DOHH2 (cell line): ENCODE results near the gene C3orf33.
"Not testable (repeated sequence)": the region's sequence is repeated elsewhere in the genome, so short reads cannot be mapped to it uniquely, and the experiment has no call there.

Source experiments
- H3F3A ChIP-seq: fragments of 200-600 bp; sonication (generic), shearing (Covaris generic); 2 replicates; pipeline ENCODE4 v1.6.0; 2016; ENCODE audit warnings: antibody characterized with exemption, mild to moderate bottlenecking; ENCODE audit not compliant: control insufficient read depth, insufficient read depth
- H3K27ac ChIP-seq: fragments of 200-600 bp; sonication (generic); 2 replicates; pipeline ENCODE4 v1.5.1; 2014; ENCODE audit warnings: low read depth, mild to moderate bottlenecking, low read length, moderate library complexity
- H3K27me3 ChIP-seq: fragments of 200-600 bp; sonication (generic); 2 replicates; pipeline ENCODE4 v1.6.1; 2014; ENCODE audit warnings: mild to moderate bottlenecking, low read length, mixed read lengths; ENCODE audit not compliant: control insufficient read depth
- H3K36me3 ChIP-seq: fragments of 200-600 bp; sonication (generic); 2 replicates; pipeline ENCODE4 v1.6.1; 2014; ENCODE audit warnings: mild to moderate bottlenecking, low read length, moderate library complexity, mixed read lengths; ENCODE audit not compliant: control insufficient read depth
- H3K4me1 ChIP-seq: fragments of 200-600 bp; sonication (generic); 2 replicates; pipeline ENCODE4 v1.6.1; 2014; ENCODE audit warnings: mild to moderate bottlenecking, low read length, mixed read lengths; ENCODE audit not compliant: control insufficient read depth
- H3K4me2 ChIP-seq: fragments of 200-600 bp; sonication (generic); 2 replicates; pipeline ENCODE4 v1.6.0; 2014; ENCODE audit warnings: mild to moderate bottlenecking, low read length, moderate library complexity
- H3K4me3 ChIP-seq: fragments of 200-600 bp; sonication (generic); 2 replicates; pipeline ENCODE4 v1.5.1; 2014; ENCODE audit warnings: mild to moderate bottlenecking, low read length, mixed read lengths
- H3K79me2 ChIP-seq: fragments of 200-600 bp; sonication (generic); 2 replicates; pipeline ENCODE4 v1.6.1; 2014; ENCODE audit warnings: mild to moderate bottlenecking, low read length, mixed read lengths; ENCODE audit not compliant: control insufficient read depth
- H3K9me2 ChIP-seq: fragments of 200-600 bp; sonication (generic); replicated peaks from 2 replicates; pipeline ENCODE4 v1.6.1; 2014; ENCODE audit warnings: mild to moderate bottlenecking, low read length, mixed read lengths; ENCODE audit not compliant: control insufficient read depth
- H3K9me3 ChIP-seq: fragments of 200-600 bp; sonication (generic); 2 replicates; pipeline ENCODE4 v1.6.1; 2014; ENCODE audit warnings: antibody characterized with exemption, low read length, mixed read lengths; ENCODE audit not compliant: control insufficient read depth, insufficient read depth
- H4K20me1 ChIP-seq: fragments of 200-600 bp; sonication (generic); 2 replicates; pipeline ENCODE4 v1.6.0; 2014; ENCODE audit warnings: low read depth, mild to moderate bottlenecking, antibody characterized with exemption, low read length, moderate library complexity; ENCODE audit not compliant: control insufficient read depth, insufficient read depth
- EZH2phosphoT487 ChIP-seq: fragments of 200-600 bp; sonication (generic); IDR thresholded peaks from 2 replicates; pipeline ENCODE4 v1.6.1; 2017; ENCODE audit warnings: borderline replicate concordance, mild to moderate bottlenecking, antibody characterized with exemption, low read length, moderate library complexity, mixed read lengths
- TF ChIP-seq, protein P1 (sequence below): fragments of 200-600 bp; sonication (generic); IDR thresholded peaks from one replicate; pipeline ENCODE4 v1.5.1; 2014; ENCODE audit warnings: antibody characterized with exemption, mild to moderate bottlenecking, low read depth, low read length; ENCODE audit not compliant: poor library complexity, severe bottlenecking

Gene C3orf33

DNA sequence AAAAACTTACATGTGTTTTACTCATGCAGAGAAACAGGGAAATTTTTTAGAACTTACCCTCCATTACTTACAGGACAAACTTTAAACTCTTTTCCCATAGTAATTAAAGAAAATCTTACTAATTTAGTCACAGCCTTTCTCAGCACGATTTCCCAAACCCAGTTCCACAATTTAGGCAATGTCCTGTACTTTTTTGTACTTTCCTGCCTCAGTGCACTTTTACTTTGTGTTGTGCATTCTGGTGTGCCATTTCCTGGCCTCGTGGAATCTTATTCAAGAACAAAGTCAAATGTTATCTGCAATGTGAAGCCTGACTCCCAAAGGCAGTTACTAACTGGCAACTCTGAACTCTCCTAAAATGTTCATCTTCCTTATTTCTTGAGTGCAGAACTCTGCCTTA, 46.3 kb upstream of the C3orf33 start:
- H3K9me2 ChIP-seq: no peaks in the 10 kb centered on the region

DNA sequence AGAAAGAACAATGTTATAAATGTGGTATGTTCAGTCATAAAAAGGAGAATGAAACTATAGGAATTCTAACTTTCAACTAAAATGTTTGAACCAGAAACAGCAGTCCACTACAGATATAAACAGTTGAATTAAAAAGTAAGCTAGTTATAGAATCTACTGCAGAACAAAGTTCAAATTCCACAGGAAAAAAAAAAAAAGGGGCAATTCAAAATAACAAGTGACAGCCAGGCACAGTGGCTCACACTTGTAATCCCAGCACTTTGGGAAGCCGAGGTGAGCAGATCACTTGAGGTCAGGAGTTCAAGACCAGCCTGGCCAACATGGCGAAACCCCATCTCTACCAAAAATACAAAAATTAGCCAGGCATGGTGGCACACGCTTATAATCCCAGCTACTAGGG, 43.3 kb upstream of the C3orf33 start:
- H3K27me3 ChIP-seq, H3K9me3 ChIP-seq, H3K27ac ChIP-seq, H3F3A ChIP-seq, H3K9me2 ChIP-seq: not testable (repeated sequence)
- Histone ChIP-seq H3K79me2 (peaks cover 86% of the 10 kb centered on the region), H3K4me2 (peak overlapping the region; percentile 30), H4K20me1 (peaks cover 15% of the 10 kb centered on the region; the same call in 1 of the 2 replicates), H3K4me3 (0 out of 2 replicates have a peak overlapping the region, but pooled peaks have one; percentile 13), H3K4me1 (peaks cover 25% of the 10 kb centered on the region), H3K36me3 (peaks cover 38% of the 10 kb centered on the region)

More for the DNA sequence above, 46.3 kb upstream of the C3orf33 start:
- Histone ChIP-seq H3K27me3 (no peaks in the 10 kb centered on the region), H3F3A (peaks cover 5% of the 10 kb centered on the region; the same call in 1 of the 2 replicates), H3K27ac (no peak overlapping the region), H3K9me3 (no peaks in the 10 kb centered on the region), H3K36me3 (peaks cover 27% of the 10 kb centered on the region), H3K4me1 (peaks cover 29% of the 10 kb centered on the region), H3K4me3 (peak overlapping the region; percentile 97), H3K4me2 (peak overlapping the region; percentile 83), H4K20me1 (peaks cover 15% of the 10 kb centered on the region; the same call in 1 of the 2 replicates), H3K79me2 (peaks cover 68% of the 10 kb centered on the region)
- no peak for TF ChIP-seq EZH2phosphoT487
- TF ChIP-seq, protein P1, sequence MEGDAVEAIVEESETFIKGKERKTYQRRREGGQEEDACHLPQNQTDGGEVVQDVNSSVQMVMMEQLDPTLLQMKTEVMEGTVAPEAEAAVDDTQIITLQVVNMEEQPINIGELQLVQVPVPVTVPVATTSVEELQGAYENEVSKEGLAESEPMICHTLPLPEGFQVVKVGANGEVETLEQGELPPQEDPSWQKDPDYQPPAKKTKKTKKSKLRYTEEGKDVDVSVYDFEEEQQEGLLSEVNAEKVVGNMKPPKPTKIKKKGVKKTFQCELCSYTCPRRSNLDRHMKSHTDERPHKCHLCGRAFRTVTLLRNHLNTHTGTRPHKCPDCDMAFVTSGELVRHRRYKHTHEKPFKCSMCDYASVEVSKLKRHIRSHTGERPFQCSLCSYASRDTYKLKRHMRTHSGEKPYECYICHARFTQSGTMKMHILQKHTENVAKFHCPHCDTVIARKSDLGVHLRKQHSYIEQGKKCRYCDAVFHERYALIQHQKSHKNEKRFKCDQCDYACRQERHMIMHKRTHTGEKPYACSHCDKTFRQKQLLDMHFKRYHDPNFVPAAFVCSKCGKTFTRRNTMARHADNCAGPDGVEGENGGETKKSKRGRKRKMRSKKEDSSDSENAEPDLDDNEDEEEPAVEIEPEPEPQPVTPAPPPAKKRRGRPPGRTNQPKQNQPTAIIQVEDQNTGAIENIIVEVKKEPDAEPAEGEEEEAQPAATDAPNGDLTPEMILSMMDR: no peak

DNA sequence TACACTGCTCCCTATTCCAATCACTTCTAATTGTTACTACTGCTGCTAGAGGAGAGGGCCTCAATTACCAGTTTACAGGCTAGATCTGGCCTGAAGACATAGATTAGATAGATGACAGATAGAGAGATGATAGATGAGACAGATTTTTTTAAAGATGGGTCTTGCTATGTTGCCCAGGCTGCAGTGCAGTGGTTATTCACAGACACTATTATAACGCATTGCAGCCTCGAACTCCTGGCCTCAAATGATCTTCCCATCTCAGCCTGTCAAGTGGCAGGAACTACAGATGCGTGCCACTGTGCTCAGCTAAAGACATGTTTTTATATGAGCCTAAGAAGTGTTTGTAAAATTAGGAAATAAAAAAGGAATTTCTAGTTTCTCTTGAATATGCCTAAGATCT, 41.9 kb upstream of the C3orf33 start:
- Histone ChIP-seq H3K27me3 (no peaks in the 10 kb centered on the region), H3K4me2 (peak overlapping the region; percentile 0; the same call in 1 of the 2 replicates), H3K27ac (no peak overlapping the region), H3K4me3 (no peak overlapping the region), H3K4me1 (peaks cover 25% of the 10 kb centered on the region), H3F3A (0 out of 2 replicates have a peak, but pooled peaks cover 3% of the 10 kb centered on the region), H3K9me2 (no peaks in the 10 kb centered on the region), H4K20me1 (peaks cover 11% of the 10 kb centered on the region; the same call in 1 of the 2 replicates), H3K36me3 (peaks cover 38% of the 10 kb centered on the region), H3K79me2 (peaks cover 85% of the 10 kb centered on the region), H3K9me3 (no peaks in the 10 kb centered on the region)
- no peak for TF ChIP-seq EZH2phosphoT487
- TF ChIP-seq, protein P1: no peak

DNA sequence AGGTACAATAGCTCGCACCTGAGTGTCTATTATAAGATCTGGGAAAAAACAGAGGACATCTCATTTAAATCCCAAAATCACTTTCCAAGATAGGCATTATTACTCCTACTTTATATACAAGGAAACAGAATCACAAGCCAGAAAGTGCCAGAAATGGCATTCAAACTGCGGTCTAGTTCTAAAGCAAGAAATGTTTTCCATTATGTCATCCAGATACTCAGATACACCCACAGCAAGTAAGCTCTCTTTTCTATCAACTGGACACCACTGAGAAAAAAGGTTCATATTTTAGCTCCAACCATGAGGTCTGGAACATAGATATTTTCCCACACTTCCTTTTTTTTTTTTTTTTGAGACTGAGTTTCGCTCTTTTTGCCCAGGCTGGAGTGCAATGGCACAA, 40.0 kb upstream of the C3orf33 start:
- H3K27ac ChIP-seq: no peak overlapping the region
- H3K9me2 ChIP-seq: no peaks in the 10 kb centered on the region
- peaks cover 68% of the 10 kb centered on the region for H3K79me2 ChIP-seq
- H3K36me3 ChIP-seq: peaks cover 25% of the 10 kb centered on the region
- no peak overlapping the region for H3K4me3 ChIP-seq
- no peaks in the 10 kb centered on the region for H3K9me3 ChIP-seq
- no peaks in the 10 kb centered on the region for H3K27me3 ChIP-seq
- no peak for TF ChIP-seq EZH2phosphoT487
- TF ChIP-seq, protein P1: no peak
- H3K4me2 ChIP-seq: no peak overlapping the region
- H4K20me1 ChIP-seq: 0 out of 2 replicates have a peak, but pooled peaks cover 4% of the 10 kb centered on the region
- H3F3A ChIP-seq: 0 out of 2 replicates have a peak, but pooled peaks cover 3% of the 10 kb centered on the region
- peaks cover 14% of the 10 kb centered on the region for H3K4me1 ChIP-seq
